Neural cell (in vitro differentiated cells): Measurements from ENCODE around the gene PYGB. TPM values are rescaled to one million over a fixed set of nuclear protein-coding genes. Genes with fewer than 3 reads are reported as not detected.

Source experiments
- H2AFZ ChIP-seq: fragments of 200-600, 300-800 bp; sonication (generic), shearing (Covaris generic); 2 replicates; pipeline ENCODE4 v1.6.0; 2014; ENCODE audit warnings: low read depth, mild to moderate bottlenecking, antibody characterized with exemption, low read length, moderate library complexity
- H3F3A ChIP-seq: fragments of 200-600 bp; shearing (Covaris generic); 2 replicates; pipeline ENCODE4 v1.6.1; 2016; ENCODE audit warnings: mild to moderate bottlenecking, moderate library complexity, mixed read lengths, antibody characterized with exemption, low read length; ENCODE audit not compliant: insufficient read depth, poor library complexity, severe bottlenecking
- H3K27ac ChIP-seq: fragments of 200-600, 300-800 bp; sonication (generic), shearing (Covaris generic); 2 replicates; pipeline ENCODE4 v1.5.1; 2014; ENCODE audit warnings: mild to moderate bottlenecking, low read length, moderate library complexity
- H3K27me3 ChIP-seq: fragments of 300-800, 200-600 bp; sonication (generic), shearing (Covaris generic); 2 replicates; pipeline ENCODE4 v1.6.0; 2014; ENCODE audit warnings: mild to moderate bottlenecking, low read depth, low read length, moderate library complexity; ENCODE audit not compliant: insufficient read depth
- H3K36me3 ChIP-seq: fragments of 300-800, 200-600 bp; sonication (generic), shearing (Covaris generic); 2 replicates; pipeline ENCODE4 v1.5.1; 2014; ENCODE audit warnings: mild to moderate bottlenecking, antibody characterized with exemption, low read length, moderate library complexity; ENCODE audit not compliant: insufficient read depth
- H3K4me2 ChIP-seq: fragments of 300-800, 200-600 bp; sonication (generic), shearing (Covaris generic); 2 replicates; pipeline ENCODE4 v1.6.0; 2014; ENCODE audit warnings: mild to moderate bottlenecking, low read length
- H3K4me3 ChIP-seq: fragments of 300-800, 200-600 bp; sonication (generic), shearing (Covaris generic); 2 replicates; pipeline ENCODE4 v1.5.1; 2014; ENCODE audit warnings: mild to moderate bottlenecking, low read length, moderate library complexity
- H3K79me2 ChIP-seq: fragments of 200-600 bp; shearing (Covaris generic); replicated peaks from 2 replicates; pipeline ENCODE4 v1.6.0; 2014; ENCODE audit warnings: mild to moderate bottlenecking, low read length, moderate library complexity; ENCODE audit not compliant: insufficient read depth
- H3K9ac ChIP-seq: fragments of 300-800, 200-600 bp; sonication (generic), shearing (Covaris generic); 2 replicates; pipeline ENCODE4 v1.6.1; 2016; ENCODE audit warnings: mild to moderate bottlenecking, low read length, mixed read lengths
- H3K9me2 ChIP-seq: fragments of 200-600 bp; shearing (Covaris generic); 2 replicates; pipeline ENCODE4 v1.6.1; 2016; ENCODE audit warnings: mild to moderate bottlenecking, low read length, mixed read lengths; ENCODE audit not compliant: insufficient read depth
- H3K9me3 ChIP-seq: fragments of 200-600, 300-800 bp; sonication (generic), shearing (Covaris generic); 2 replicates; pipeline ENCODE4 v1.6.1; 2016; ENCODE audit warnings: mild to moderate bottlenecking, mixed run types, low read length, moderate library complexity, mixed read lengths
- H4K20me1 ChIP-seq: fragments of 200-600 bp; shearing (Covaris generic); 2 replicates; pipeline ENCODE4 v1.6.1; 2016; ENCODE audit warnings: mild to moderate bottlenecking, mixed run types; ENCODE audit not compliant: insufficient read depth
- EP300 ChIP-seq: fragments of 450-650 bp; conservative IDR thresholded peaks from 2 replicates; pipeline ENCODE4 v1.6.1; 2014; ENCODE audit warnings: antibody characterized with exemption, mild to moderate bottlenecking, moderate library complexity; ENCODE audit not compliant: poor library complexity, severe bottlenecking
- EZH2 ChIP-seq: fragments of 200-600, 300-800 bp; shearing (Covaris generic), sonication (generic); IDR thresholded peaks from 2 replicates; pipeline ENCODE4 v1.6.1; 2014; ENCODE audit warnings: antibody characterized with exemption, low read length, borderline replicate concordance, mild to moderate bottlenecking; ENCODE audit not compliant: insufficient read depth, poor library complexity, severe bottlenecking
- POLR2AphosphoS5 ChIP-seq: IDR thresholded peaks from 2 replicates; pipeline ENCODE4 v1.6.1; 2012
- RAD21 ChIP-seq: fragments of 450-650 bp; conservative IDR thresholded peaks from 2 replicates; pipeline ENCODE4 v1.6.1; 2014; ENCODE audit warnings: antibody characterized with exemption, mild to moderate bottlenecking, moderate library complexity
- SMC3 ChIP-seq: fragments of 450-650 bp; conservative IDR thresholded peaks from 2 replicates; pipeline ENCODE4 v1.6.1; 2014; ENCODE audit warnings: antibody characterized with exemption, mild to moderate bottlenecking, moderate library complexity; ENCODE audit not compliant: poor library complexity
- TAF1 ChIP-seq: IDR thresholded peaks from 2 replicates; pipeline ENCODE4 v1.6.1; 2012; ENCODE audit warnings: low read depth
- polyA plus RNA-seq: library from polyadenylated mRNA; depleted of rRNA; stranded (reverse); fragments of >200 nt; gene quantifications from 2 replicates; pipeline ENCODE4 v1.2.3, GENCODE V29; 2014
- TF ChIP-seq, protein P1 (sequence below): IDR thresholded peaks from 2 replicates; pipeline ENCODE4 v1.6.1; 2012; ENCODE audit warnings: borderline replicate concordance
- TF ChIP-seq, protein P2 (sequence below): fragments of 450-650 bp; IDR thresholded peaks from 2 replicates; pipeline ENCODE4 v1.5.1; 2014; ENCODE audit warnings: antibody characterized with exemption, mild to moderate bottlenecking, moderate library complexity; ENCODE audit not compliant: poor library complexity, severe bottlenecking

The PYGB gene
- polyA plus RNA-seq, 1 donor from 2014 or later, result 70.5 TPM

DNA sequence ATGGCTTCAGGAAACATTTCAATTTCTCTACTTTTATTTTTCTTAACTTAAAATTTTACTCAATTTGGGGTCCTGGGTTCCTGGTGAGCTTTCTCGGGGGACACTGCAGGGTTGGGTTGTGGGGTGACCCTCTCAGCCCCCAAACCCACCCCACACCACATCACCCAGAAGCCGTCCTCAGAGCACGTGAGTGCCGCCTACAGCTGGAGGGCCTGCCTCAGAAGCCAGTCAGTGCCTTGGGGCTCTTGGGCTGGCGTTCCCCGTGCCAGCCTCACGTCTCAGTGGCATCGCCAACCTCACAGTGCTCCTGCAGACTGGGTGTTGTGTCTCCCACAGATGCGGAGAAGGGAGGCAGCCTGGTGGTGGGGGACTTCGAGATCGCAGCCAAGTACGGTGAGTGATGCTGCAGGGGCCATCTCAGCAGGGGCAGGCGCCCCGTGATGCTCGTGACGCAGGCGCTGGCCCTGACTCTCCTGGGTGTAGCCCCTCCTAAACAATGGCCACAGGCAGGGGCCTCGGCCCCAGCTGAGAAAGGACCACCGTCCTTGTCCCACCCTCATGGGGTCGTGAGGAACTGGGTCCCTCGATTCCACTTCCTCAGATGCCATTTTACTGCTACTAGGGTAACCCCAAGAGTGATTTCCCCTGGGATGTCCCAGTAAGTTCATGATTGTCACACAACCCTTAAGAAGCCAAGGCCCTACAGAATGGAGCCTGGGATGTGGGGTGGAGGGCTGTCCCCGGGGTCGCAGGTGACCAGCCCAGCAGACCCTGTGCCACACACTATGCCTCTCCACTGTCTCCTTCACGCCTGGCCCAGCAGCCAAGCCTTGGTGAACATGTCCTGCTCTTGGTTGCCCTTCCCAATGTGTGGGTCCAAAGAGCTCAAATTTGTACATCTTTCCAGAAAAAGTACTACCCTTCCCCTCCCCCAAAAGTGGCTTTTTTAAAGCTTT lies 23.8 kb upstream of the PYGB start:
- TF ChIP-seq RAD21, result no peak
- TF ChIP-seq TAF1, result no peak
- TF ChIP-seq, protein P1, sequence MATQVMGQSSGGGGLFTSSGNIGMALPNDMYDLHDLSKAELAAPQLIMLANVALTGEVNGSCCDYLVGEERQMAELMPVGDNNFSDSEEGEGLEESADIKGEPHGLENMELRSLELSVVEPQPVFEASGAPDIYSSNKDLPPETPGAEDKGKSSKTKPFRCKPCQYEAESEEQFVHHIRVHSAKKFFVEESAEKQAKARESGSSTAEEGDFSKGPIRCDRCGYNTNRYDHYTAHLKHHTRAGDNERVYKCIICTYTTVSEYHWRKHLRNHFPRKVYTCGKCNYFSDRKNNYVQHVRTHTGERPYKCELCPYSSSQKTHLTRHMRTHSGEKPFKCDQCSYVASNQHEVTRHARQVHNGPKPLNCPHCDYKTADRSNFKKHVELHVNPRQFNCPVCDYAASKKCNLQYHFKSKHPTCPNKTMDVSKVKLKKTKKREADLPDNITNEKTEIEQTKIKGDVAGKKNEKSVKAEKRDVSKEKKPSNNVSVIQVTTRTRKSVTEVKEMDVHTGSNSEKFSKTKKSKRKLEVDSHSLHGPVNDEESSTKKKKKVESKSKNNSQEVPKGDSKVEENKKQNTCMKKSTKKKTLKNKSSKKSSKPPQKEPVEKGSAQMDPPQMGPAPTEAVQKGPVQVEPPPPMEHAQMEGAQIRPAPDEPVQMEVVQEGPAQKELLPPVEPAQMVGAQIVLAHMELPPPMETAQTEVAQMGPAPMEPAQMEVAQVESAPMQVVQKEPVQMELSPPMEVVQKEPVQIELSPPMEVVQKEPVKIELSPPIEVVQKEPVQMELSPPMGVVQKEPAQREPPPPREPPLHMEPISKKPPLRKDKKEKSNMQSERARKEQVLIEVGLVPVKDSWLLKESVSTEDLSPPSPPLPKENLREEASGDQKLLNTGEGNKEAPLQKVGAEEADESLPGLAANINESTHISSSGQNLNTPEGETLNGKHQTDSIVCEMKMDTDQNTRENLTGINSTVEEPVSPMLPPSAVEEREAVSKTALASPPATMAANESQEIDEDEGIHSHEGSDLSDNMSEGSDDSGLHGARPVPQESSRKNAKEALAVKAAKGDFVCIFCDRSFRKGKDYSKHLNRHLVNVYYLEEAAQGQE, result no peak
- no peak for TF ChIP-seq EP300
- TF ChIP-seq SMC3, result no peak
- TF ChIP-seq POLR2AphosphoS5, result no peak
- TF ChIP-seq, protein P2, sequence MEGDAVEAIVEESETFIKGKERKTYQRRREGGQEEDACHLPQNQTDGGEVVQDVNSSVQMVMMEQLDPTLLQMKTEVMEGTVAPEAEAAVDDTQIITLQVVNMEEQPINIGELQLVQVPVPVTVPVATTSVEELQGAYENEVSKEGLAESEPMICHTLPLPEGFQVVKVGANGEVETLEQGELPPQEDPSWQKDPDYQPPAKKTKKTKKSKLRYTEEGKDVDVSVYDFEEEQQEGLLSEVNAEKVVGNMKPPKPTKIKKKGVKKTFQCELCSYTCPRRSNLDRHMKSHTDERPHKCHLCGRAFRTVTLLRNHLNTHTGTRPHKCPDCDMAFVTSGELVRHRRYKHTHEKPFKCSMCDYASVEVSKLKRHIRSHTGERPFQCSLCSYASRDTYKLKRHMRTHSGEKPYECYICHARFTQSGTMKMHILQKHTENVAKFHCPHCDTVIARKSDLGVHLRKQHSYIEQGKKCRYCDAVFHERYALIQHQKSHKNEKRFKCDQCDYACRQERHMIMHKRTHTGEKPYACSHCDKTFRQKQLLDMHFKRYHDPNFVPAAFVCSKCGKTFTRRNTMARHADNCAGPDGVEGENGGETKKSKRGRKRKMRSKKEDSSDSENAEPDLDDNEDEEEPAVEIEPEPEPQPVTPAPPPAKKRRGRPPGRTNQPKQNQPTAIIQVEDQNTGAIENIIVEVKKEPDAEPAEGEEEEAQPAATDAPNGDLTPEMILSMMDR, result no peak
- no peak for TF ChIP-seq EZH2
- H3K36me3 ChIP-seq, result no peaks in the 10 kb centered on the region
- no peak overlapping the region for H3K4me2 ChIP-seq
- H3K27me3 ChIP-seq, result no peaks in the 10 kb centered on the region
- H4K20me1 ChIP-seq, result no peaks in the 10 kb centered on the region
- H2AFZ ChIP-seq, result no peak overlapping the region
- H3K9ac ChIP-seq, result no peak overlapping the region
- H3K9me2 ChIP-seq, result no peaks in the 10 kb centered on the region
- H3F3A ChIP-seq, result no peaks in the 10 kb centered on the region
- H3K9me3 ChIP-seq, result no peaks in the 10 kb centered on the region
- no peaks in the 10 kb centered on the region for H3K79me2 ChIP-seq
- no peak overlapping the region for H3K4me3 ChIP-seq
- no peak overlapping the region for H3K27ac ChIP-seq

DNA sequence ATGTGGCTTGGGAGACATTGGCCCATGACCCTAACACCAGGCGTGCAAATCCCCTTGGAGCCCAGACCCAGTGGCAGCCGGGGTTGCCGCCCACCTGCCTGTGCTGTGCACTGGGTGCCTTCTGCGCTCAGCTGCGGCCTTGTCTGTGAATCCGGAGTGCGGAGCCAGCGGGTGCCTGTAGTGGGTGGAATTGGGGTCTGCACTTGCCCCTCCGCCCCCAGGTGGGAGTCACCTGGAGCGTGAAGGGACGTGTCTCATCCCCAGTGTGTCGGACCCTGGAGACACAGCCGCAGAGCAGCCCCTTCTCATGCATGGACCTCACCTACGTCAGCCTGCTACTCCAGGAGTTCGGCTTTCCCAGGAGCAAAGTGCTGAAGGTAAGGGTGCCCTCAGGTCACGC lies 22.9 kb upstream of the PYGB start:
- Histone ChIP-seq H3K9me3 (no peaks in the 10 kb centered on the region), H3K4me2 (no peak overlapping the region), H3K4me3 (no peak overlapping the region), H3F3A (no peaks in the 10 kb centered on the region), H4K20me1 (no peaks in the 10 kb centered on the region), H3K36me3 (no peaks in the 10 kb centered on the region), H3K9me2 (no peaks in the 10 kb centered on the region), H3K9ac (no peak overlapping the region), H3K79me2 (no peaks in the 10 kb centered on the region), H3K27me3 (no peaks in the 10 kb centered on the region), H3K27ac (no peak overlapping the region), H2AFZ (no peak overlapping the region)
- no peak for TF ChIP-seq RAD21
- TF ChIP-seq, protein P2, result no peak
- no peak for TF ChIP-seq EP300
- no peak for TF ChIP-seq TAF1
